Right lobe of liver (tissue), 6 donors: Measurements from ENCODE around the gene FAM120AOS. TPM values are rescaled to one million over a fixed set of nuclear protein-coding genes. Genes with fewer than 3 reads are reported as not detected.

Source experiments
- ATAC-seq, 4 donors: fragments of 200-7000 bp; cut with Tn5 transposase; one replicate each; pipeline ENCODE4 v1.9.1; 2020; ENCODE audit warnings: mild to moderate bottlenecking in 4 of 4, moderate library complexity in 4 of 4
- DNase-seq, 3 donors: peaks; one replicate each; pipeline ENCODE4 v3.0.0-alpha.2; 2020
- H3K27ac ChIP-seq, 3 donors: fragments of 200-600 bp; one replicate each; pipeline ENCODE4 v1.8.0; 2022
- H3K27me3 ChIP-seq, 2 donors: fragments of 200-600 bp; one replicate each; pipeline ENCODE4 v1.8.0; 2022
- H3K36me3 ChIP-seq, 4 donors: fragments of 200-600 bp; sonication (generic) in 1 of 4; one replicate each; pipeline versions ENCODE4 v1.5.1 to v1.8.0; 2017 to 2022; ENCODE audit warnings: control low read depth in 1 of 4
- H3K4me1 ChIP-seq, 4 donors: fragments of 200-600 bp; sonication (generic) in 1 of 4; one replicate each; pipeline versions ENCODE4 v1.5.1 to v1.8.0; 2017 to 2022; ENCODE audit warnings: control low read depth in 1 of 4
- H3K4me3 ChIP-seq, 3 donors: fragments of 200-600 bp; one replicate each; pipeline ENCODE4 v1.8.0; 2022
- H3K9me3 ChIP-seq, 4 donors: fragments of 200-600 bp; sonication (generic) in 1 of 4; one replicate each; pipeline versions ENCODE4 v1.5.1 to v1.8.0; 2017 to 2022; ENCODE audit warnings: control low read depth in 1 of 4
- CTCF ChIP-seq, 4 donors: fragments of 200-600 bp in 3 of 4; fragments of 450-650 bp in 1 of 4; IDR thresholded peaks; one replicate each; pipeline versions ENCODE4 v1.5.1 to v1.8.0; 2016 to 2022; ENCODE audit warnings: antibody characterized with exemption in 4 of 4, mild to moderate bottlenecking in 2 of 4
- POLR2A ChIP-seq: fragments of 450-650 bp; IDR thresholded peaks from one replicate; pipeline ENCODE4 v1.6.1; 2017; ENCODE audit warnings: antibody characterized with exemption, mild to moderate bottlenecking
- WGBS: methylation state at CpG from one replicate; pipeline ENCODE4 v1.1.6; 2018; ENCODE audit warnings: low coverage, low lambda C conversion rate; ENCODE audit not compliant: insufficient coverage; ENCODE audit errors: missing lambda C conversion rate; 5-methylcytosine and 5-hydroxymethylcytosine counted together
- intact Hi-C, 2 donors: fragments of 100-400 bp; cut with DNase I; formaldehyde crosslinking; loops; one replicate each; pipeline versions ENCODE4 v1.11.2 to v1.14.1; 2022
- long read RNA-seq: library from polyadenylated mRNA; unstranded; transcript quantifications from one replicate; pipeline ENCODE4 v2.0.0, GENCODE V29; 2019
- total RNA-seq, 6 experiments: library from RNA; depleted of rRNA in 2 of 6; stranded (reverse); fragments of >200 nt in 2 of 6; fragmentation: NEBNext Ultra II Directional in 3 of 6; extraction: Animal tissue kit (Norgen Biotek cat#: 25700) in 3 of 6; gene quantifications; one replicate each; pipeline versions ENCODE4 v1.1.0 to v1.2.4, GENCODE V29; 2016 to 2023
- donor health status: DM: no; HTN: yes; CAD: no.
- donor health status: DM: no; HTN: no; CAD: no.
- donor health status: DM: no; HTN: no; CAD: no.
- donor health status: DM: no; HTN: yes; CAD: no.
- donor health status: DM: no; HTN: yes; CAD: no.

FAM120AOS gene
- total RNA-seq, result 10 to 100 TPM; 14.4 to 20.8 (median 17.9) TPM
- long read RNA-seq, partial matches to known transcripts, result 0 of 1 reads
- long read RNA-seq, other reads (novel, unspliced or antisense), result 0 of 1 reads

GRCh38 chr9:93453047-93453914 lies at the start of gene FAM120AOS:
Gene FAM120AOS (minus strand): TSS chr9:93453581. CDS start chr9:93452709, 872 bp downstream.
- peaks cover 0 to 37% (median 15%) of the 10 kb centered on the region in 4 donors for H3K4me1 ChIP-seq
- WGBS, result under 1% methylated on average over 27 of the region's 34 CpGs

GRCh38 chr9:93501406-93501805 lies 48.0 kb upstream of the FAM120AOS start:
- DNase-seq (no peak), ATAC-seq (peak; percentile 42 to 67 (median 48))
- H3K9me3 ChIP-seq, result no peaks in the 10 kb centered on the region
- intact Hi-C loops, result no loop called here
- WGBS, result 27% methylated on average over 4 of the region's 4 CpGs
- peak overlapping the region in 2 of 3 donors; percentile 3 to 28 for H3K4me3 ChIP-seq
- H3K27ac ChIP-seq, result peak overlapping the region in 2 of 3 donors; percentile 20 to 32
- TF ChIP-seq POLR2A (no peak), CTCF (IDR thresholded peaks at IDR 0.05) (no peak)
- H3K27me3 ChIP-seq, result no peaks in the 10 kb centered on the region
- H3K36me3 ChIP-seq, result peaks cover 0 to 35% (median 7%) of the 10 kb centered on the region in 4 donors
- H3K4me1 ChIP-seq, result peaks cover 0 to 10% (median 4%) of the 10 kb centered on the region in 4 donors

More at GRCh38 chr9:93453047-93453914, at the start of gene FAM120AOS:
- peak; percentile 82 to 91 (median 86) for ATAC-seq
- intact Hi-C loops, result no loop called here
- Histone ChIP-seq H3K36me3 (peaks cover 0 to 13% (median 6%) of the 10 kb centered on the region in 4 donors), H3K9me3 (no peaks in the 10 kb centered on the region), H3K27ac (peak within 1 kb of the TSS; percentile 71 to 92 (median 90)), H3K4me3 (peak within 1 kb of the TSS; percentile 83 to 95 (median 86)), H3K27me3 (no peaks in the 10 kb centered on the region)
- DNase-seq, result peak; percentile 92 to 94 (median 94)
- peak; percentile 80 for TF ChIP-seq POLR2A
- no peak for TF ChIP-seq CTCF (IDR thresholded peaks at IDR 0.05)

GRCh38 chr9:93500571-93501298 lies 47.4 kb upstream of the FAM120AOS start:
- peak in 2 of 4 donors; percentile 9 to 27 for ATAC-seq
- no peaks in the 10 kb centered on the region for H3K27me3 ChIP-seq
- intact Hi-C loops, result no loop called here
- H3K4me1 ChIP-seq, result peaks cover 0 to 10% (median 4%) of the 10 kb centered on the region in 4 donors
- 83% methylated on average over 4 of the region's 4 CpGs for WGBS
- DNase-seq, result no peak
- no peaks in the 10 kb centered on the region for H3K9me3 ChIP-seq
- peaks cover 0 to 35% (median 7%) of the 10 kb centered on the region in 4 donors for H3K36me3 ChIP-seq
- H3K27ac ChIP-seq, result peak overlapping the region in 2 of 3 donors; percentile 20 to 32
- H3K4me3 ChIP-seq, result peak overlapping the region in 2 of 3 donors; percentile 3 to 28
- TF ChIP-seq POLR2A (no peak), CTCF (IDR thresholded peaks at IDR 0.05) (no peak)

- H3K4me1 ChIP-seq, result peaks cover 0 to 33% (median 6%) of the 10 kb centered on the region in 4 donors
- 74% methylated on average over 3 of the region's 3 CpGs for WGBS
- DNase-seq, result no peak
- no peak overlapping the region for H3K27ac ChIP-seq
- peaks cover 0 to 30% (median 7%) of the 10 kb centered on the region in 4 donors for H3K36me3 ChIP-seq
- ATAC-seq, result no peak
- TF ChIP-seq POLR2A (no peak), CTCF (IDR thresholded peaks at IDR 0.05) (no peak)
- intact Hi-C loops, result no loop called here
- no peak overlapping the region for H3K4me3 ChIP-seq
- no peaks in the 10 kb centered on the region for H3K9me3 ChIP-seq
- no peaks in the 10 kb centered on the region for H3K27me3 ChIP-seq
These were observed 42.9 kb upstream of the FAM120AOS start for GRCh38 chr9:93496285-93496684.
